ENCODE results near the gene ZNF892.

ZNF892 gene

GRCh38 chr2:95166065-95166763 is 41.1 kb upstream of the ZNF892 start:
- TF ChIP-seq CTCF (IDR thresholded peaks at IDR 0.05; ENCODE audit: insufficient read depth, low read depth, low read length, missing control alignments): no peak
- peak overlapping the region; percentile 88 for H3K4me3 ChIP-seq (ENCODE audit: low read length)
- DNase-seq (ENCODE audit: low read depth): no peak

DNA sequence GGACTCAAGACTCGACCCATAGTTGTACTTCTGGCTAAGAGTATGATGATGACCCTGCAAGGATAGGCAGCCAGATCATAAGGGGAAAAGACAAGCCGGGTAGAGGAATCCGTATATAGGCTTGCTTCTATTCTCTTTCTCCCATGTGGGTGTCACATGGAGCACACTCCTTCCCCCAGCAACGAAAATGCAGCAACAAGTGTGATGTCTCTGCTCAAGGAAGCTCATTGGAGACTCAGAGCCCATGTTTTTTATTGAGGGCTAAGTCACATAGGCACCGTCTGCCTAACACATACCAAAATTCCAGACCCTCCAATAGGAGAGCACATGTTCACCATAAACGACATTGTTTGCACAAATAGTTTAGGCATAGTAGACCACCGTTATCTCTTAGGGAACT is 35.4 kb upstream of the ZNF892 start:
- H3K4me3 ChIP-seq (ENCODE audit: low read length): no peak overlapping the region
- no peak for TF ChIP-seq CTCF (IDR thresholded peaks at IDR 0.05; ENCODE audit: insufficient read depth, low read depth, low read length, missing control alignments)
- no peak for DNase-seq (ENCODE audit: low read depth)

DNA sequence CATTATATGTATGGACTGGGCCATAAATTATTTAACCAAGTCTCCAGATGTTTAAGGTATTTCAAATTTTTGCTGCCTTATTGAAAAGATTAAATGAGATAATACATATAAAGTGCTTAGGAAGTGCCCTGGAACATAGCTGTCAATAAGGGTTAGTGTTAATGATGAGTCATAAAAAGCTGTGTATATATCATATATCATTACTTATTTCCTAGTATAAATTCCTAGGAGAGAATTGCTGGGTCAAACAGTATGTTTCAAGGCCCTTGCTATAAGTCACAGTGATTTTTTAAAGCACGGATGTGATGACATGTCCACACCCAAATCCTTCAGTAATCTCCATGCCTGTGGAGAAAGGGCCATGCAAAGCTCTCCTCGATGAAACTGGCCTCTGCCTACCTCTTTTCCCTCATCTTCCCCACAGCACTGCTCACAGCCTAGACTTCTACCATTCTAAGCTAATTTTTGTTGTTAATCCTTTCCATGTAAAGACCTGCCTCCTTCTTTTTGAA is 33.2 kb upstream of the ZNF892 start:
- no peak for TF ChIP-seq CTCF (IDR thresholded peaks at IDR 0.05; ENCODE audit: insufficient read depth, low read depth, low read length, missing control alignments)

DNA sequence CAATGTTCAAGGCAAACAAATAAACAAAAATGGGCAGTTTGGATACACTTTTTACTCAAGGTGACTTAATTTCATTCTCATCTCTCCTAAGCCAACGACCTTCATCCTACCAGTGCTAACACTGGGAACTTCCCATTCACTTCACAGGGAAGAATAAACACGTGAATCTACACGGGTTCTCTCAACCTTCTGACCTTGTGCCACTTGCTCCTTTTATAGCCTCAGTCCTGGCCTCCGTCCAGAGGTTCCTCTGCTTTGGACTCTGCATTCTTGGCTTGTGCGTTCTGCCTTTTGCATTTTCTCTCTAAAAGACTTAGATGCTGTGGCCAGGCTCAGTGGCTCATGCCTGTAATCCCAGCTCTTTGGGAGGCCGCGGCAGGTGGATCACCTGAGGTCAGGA is 27.9 kb upstream of the ZNF892 start:
- no peak for TF ChIP-seq CTCF (IDR thresholded peaks at IDR 0.05; ENCODE audit: insufficient read depth, low read depth, low read length, missing control alignments)

More for the DNA sequence above, 33.2 kb upstream of the ZNF892 start:
- no peak overlapping the region for H3K4me3 ChIP-seq (ENCODE audit: low read length)
- no peak for DNase-seq (ENCODE audit: low read depth)

DNA sequence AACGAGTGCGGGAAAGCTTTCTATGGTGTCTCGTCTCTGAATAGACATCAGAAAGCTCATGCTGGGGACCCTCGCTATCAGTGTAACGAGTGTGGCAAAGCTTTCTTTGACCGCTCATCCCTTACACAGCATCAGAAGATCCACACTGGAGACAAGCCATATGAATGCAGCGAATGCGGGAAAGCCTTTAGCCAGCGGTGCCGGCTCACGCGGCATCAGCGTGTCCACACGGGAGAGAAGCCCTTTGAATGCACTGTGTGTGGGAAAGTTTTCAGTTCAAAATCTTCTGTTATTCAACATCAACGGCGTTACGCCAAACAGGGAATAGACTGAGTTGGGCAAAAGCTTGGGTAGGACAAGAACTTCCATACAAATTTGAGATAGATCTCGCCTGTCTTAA is 25.5 kb upstream of the ZNF892 start:
- H3K4me3 ChIP-seq (ENCODE audit: low read length): no peak overlapping the region
- DNase-seq (ENCODE audit: low read depth): no peak
- TF ChIP-seq CTCF (IDR thresholded peaks at IDR 0.05; ENCODE audit: insufficient read depth, low read depth, low read length, missing control alignments): no peak

More for the DNA sequence above, 27.9 kb upstream of the ZNF892 start:
- no peak for DNase-seq (ENCODE audit: low read depth)
- H3K4me3 ChIP-seq (ENCODE audit: low read length): no peak overlapping the region

DNA sequence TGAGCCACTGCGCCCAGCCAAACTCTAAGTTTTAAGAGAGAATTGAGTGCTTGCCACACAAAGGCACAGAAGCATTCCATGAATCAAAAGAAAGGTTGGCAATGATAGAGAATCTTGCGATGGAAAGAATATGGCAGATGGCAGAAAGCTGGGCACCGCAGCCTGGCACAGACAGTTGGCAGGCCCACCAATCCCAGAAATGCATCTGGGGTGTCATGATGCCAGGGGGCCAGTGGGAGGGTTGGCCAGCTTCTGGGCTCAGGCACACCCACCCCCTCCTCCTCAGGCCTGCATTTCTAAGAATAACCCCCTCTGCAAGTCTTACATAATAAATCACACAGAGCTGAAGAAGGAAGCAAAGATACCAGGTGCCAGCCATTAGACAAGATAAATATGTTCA is 22.1 kb upstream of the ZNF892 start:
- no peak for DNase-seq (ENCODE audit: low read depth)
- no peak overlapping the region for H3K4me3 ChIP-seq (ENCODE audit: low read length)
- TF ChIP-seq CTCF (IDR thresholded peaks at IDR 0.05; ENCODE audit: insufficient read depth, low read depth, low read length, missing control alignments): no peak

- no peak overlapping the region for H3K4me3 ChIP-seq (ENCODE audit: low read length)
- DNase-seq (ENCODE audit: low read depth): no peak
- TF ChIP-seq CTCF (IDR thresholded peaks at IDR 0.05; ENCODE audit: insufficient read depth, low read depth, low read length, missing control alignments): no peak
Measured at GRCh38 chr2:95185973-95186372, 21.3 kb upstream of the ZNF892 start.
